ENCODE measurements around the gene MAGI2.

The MAGI2 gene

DNA sequence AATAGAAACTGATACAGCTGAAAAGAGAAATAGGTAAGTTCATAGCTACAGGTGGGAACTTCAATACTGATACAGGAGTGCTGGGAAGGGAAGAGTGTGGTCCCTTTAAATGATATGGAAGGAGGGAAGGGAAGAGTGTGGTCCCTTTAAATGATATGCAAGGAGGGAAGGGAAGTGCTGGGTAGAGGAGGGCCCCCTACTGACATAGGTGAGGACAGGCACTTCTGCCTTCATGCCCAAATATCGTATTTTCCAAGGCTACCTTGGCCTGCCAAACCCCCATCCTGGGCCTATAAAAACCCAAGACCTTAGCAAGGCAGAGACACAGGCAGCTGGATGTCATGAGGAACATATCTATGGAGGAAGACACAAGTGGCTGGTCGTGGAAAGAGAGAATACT lies 92.3 kb downstream of the MAGI2 start:
- no peak for DNase-seq

DNA sequence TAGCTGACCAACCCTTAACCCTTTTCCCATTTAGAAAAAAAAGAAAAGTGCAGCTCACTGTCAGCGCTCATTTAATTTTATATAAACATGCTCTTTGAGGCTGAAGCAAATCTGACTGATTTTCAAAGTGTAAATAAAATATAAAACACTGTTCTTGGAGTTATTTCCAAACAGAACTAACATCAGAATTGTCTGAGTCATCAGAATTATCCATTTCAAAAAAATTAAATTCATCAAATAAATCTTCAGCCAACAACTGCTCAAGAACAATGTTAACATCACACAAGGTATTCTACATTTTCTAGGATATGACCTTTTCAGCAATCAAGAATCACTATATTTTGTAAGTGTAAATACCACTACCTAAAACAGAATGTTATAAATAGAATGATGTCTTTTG lies 93.6 kb downstream of the MAGI2 start:
- no peak for DNase-seq

DNA sequence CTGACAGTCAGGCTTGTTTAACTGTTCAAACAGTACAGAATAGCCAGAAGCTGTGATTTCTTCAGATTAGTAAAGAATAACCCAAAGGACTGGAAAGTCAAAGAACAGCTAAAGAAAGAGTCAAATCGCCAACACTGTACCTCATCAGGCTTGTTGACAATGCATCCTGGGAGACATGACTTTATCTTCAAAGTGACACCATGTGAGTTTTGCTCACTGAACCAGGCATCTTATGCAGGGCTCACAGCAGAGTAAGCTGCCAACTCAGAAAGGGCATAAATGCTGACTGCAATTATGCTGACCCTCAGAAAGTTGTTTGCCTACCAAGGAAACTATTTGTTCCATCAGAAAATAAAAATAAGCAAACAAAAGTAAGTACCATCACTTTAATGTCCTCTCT lies 96.4 kb downstream of the MAGI2 start:
- no peak for DNase-seq

DNA sequence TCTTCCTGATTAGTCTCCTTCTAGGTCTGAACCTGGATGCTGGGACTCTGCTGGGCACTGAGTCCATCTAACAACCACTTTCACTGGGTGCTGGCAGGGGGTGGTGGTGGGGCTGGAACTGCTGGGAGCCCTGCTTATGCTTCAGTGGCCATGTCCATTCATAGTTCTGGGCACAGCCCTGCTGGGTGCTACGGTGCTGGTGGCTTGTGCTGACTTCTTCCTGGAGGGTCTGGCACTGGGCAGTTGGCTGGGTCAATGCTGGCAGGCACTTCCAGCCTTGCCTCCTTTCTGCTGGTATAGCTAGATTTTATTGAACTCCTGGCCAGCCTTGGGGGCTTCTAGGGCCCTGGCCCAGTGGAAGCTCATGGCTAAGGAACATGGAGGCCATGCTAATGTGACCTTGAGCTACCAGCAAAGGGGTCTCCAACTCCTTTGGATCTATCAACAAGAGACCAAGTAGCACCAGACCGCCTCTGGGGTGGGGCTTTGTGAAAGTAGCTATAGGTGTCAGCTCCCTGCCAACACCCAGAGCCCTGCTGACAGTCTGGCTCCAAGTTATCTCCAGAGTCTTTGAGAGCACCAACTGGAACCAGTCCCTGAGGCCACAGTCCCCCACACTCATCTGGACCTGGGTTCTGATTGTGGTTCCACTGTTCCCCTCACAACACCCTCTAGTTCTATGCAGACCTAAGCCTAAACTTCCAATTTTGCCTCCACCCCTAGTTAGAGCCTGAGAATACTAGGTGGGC lies 99.6 kb downstream of the MAGI2 start:
- DNase-seq, result no peak

DNA sequence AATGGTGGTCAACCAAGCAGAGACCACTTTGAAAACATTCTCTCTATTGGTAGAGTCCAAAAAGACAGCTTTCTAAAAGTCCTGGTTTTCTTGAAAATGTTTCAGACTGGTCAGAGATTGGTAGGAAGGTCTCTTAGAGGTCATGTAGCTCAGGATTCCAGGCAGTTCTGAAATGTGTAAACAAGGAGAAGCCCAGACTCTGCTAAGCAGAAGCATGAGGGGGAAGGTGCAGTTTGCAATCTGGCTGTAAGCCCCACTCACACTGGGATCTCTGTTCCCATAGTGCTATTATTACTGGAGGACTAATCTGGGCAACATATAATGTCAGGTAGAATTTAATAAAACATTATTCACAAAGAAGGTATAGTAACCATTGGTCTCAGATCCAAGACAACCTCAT lies 101.1 kb downstream of the MAGI2 start:
- no peak for DNase-seq

DNA sequence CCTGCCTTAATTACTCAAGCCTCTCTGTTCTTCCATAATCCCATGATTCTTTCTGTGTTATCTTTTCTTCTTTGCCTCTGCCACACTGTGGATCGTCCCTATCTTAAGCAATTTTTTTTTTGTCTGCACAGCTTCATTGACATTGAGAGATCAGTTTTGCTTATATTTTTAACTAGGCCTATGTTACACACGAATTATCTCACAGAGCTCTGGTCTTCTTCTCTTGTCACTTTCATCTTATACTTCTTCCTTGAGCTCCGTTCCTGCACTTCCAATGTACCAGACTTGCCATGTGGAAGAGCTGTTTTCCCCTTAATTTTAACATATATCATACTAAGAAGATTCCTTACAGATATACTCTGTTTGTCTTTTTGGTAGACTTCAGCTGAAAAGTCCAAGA lies 106.1 kb downstream of the MAGI2 start:
- DNase-seq, result no peak

DNA sequence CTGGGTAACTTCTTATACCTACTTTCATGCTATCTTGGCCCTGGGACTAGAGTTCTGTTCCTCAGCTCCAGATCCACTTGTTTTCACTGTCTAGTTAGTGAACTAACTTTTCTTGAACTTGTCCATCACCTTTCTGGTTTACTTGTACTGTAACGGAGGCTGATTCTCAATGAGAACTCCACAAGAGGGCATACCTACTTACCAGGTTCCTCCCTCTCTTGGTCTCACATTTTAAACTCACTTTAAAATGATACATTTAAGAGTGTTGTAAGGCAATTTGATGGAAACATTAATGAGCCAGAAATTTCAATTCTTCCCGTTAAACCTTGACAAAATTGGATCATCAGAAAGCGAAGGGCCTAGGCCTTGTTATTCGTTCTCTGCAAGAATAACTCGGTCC lies 111.6 kb downstream of the MAGI2 start:
- peak in 1 of 2 experiments; percentile 1 for DNase-seq

DNA sequence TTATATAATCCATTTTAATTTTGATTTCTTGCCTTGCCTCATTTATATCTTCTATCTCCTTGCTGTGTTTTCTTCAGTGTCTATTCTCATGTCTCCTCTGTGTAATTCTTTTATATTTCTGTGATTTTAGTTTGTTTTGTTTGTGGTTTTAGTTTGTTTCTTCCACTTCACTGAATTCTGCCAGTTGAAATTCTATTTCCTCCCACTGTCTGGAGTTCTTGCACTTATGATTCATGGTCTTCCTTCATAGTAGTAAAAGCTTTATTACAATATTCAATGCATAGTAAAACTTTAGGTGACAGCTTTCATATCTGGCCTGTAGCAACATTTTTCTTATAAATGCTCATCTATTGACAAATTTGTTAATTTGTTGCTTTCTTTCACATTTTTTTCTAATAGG lies 113.3 kb downstream of the MAGI2 start:
- no peak for DNase-seq

DNA sequence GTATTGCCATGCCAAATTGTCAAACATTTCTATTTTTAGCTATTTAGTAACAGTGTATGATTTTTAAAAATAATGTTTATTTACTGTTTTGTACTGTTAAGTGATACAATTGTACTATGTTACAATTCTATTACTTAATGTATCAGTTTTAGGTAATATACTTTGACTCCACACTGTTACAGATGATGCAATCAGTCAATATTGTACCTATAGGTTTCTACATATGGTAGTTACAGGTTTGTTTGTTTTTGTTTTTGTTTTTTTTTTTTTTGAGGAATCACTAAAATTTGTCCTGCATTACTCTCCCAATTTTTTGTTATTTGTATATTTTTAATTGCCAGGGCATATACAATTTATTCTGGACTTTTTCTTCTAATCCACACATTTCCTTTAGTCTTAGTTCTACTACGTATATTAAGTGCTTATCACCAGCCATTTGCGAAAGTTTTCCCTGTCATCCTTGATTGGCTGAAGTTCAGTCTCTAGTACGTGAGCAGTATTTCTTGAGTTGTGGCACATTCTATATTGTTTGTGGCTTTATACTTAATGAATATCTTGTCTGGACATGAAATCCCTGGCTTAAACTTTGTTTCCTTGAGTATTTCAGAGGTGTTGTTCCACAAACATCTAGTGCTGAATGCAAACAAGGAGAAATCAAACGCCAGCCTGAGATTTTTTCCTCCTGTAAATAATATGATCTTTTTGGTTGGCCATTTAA lies 114.1 kb downstream of the MAGI2 start:
- DNase-seq, result no peak

DNA sequence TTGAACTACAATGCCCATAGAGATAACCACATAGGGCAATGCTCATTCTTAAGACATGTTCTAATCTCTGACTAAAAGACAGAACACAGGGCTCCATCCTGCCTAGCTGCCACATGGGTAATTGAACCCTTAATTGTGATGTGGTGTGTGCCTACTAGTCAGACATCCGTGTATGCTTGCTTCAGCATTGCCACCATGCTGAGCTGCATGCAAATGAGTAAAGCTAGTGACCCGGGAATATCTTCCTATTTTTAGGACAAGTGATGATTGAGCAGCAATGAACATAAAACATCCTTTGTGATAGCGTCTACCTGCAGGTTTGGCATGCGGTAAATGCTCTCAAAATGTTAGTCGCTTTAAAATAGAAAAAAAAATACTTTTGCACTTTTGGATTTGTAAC lies 115.8 kb downstream of the MAGI2 start:
- DNase-seq, result no peak

DNA sequence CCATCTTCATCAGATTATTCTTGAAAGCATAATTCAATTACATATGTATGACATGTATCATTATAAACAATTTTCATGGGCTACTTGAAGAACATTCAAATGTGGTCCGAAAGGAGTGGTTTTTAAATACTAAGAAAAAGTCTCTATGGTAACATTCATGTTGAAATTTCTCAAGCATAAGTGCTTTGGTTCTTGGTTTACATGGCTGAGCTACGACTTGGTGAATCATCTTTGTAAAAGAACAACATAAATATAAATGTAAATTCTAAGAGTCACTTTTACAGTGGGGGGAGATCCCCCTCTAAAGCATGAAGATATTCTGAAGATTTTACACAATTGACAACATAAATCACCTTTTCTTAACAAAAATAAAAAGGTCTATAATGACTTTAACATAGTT lies 118.6 kb downstream of the MAGI2 start:
- no peak for DNase-seq

DNA sequence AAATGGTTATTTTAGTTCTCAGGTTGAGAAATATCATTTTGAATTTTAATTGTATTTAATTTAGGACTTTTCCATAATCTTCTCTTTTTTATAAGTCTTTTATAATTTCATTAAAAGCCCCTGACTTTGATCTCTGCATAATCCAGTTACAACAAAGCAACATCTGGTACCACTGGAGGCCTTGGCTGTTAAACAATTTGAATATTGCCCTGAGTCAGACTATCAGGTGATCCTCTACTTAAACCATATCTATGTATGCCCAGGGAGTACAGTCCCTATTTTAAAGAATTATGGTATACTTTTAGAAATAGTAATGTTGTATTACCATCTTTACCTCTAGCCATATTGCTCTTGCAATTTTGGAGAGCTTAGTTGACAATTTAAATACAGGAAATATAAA lies 119.1 kb downstream of the MAGI2 start:
- peak in 1 of 2 experiments; percentile 8 for DNase-seq

DNA sequence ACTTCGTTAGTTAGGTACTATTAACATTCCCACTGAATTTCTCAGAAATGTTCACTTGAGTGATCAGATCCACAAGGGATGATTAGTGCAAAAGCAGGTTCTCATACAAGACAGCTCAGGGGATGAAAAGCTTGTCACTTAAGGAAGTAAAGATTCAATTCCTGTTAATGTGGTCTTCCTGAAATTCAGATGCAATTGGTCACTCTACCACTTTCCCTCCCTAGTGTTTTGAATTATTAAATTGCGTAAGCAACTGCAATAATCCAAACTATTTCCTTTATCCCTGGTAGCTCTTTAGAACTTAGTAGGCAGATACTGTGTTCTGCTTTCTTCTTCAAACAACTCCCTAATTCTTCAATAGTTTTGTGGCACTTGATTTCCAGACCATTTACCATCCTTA lies 121.4 kb downstream of the MAGI2 start:
- DNase-seq, result no peak

DNA sequence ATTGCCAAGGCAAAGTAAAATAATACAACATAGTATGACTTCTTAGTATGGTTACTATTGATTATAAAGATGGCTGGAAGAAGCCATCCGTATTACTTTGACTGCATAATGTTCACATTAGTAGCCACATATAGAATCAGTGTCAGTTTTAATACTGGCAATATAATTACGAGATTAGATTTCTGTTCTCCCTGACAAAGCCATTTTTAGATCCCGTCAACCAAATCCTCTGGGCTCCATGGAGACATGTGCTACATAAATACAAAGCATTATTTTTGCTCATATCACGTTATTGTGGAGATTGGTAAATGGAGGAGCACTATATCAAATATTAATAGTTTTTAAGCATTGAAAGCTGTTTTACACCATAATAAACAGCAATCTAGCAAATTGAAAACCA lies 124.0 kb downstream of the MAGI2 start:
- no peak for DNase-seq

DNA sequence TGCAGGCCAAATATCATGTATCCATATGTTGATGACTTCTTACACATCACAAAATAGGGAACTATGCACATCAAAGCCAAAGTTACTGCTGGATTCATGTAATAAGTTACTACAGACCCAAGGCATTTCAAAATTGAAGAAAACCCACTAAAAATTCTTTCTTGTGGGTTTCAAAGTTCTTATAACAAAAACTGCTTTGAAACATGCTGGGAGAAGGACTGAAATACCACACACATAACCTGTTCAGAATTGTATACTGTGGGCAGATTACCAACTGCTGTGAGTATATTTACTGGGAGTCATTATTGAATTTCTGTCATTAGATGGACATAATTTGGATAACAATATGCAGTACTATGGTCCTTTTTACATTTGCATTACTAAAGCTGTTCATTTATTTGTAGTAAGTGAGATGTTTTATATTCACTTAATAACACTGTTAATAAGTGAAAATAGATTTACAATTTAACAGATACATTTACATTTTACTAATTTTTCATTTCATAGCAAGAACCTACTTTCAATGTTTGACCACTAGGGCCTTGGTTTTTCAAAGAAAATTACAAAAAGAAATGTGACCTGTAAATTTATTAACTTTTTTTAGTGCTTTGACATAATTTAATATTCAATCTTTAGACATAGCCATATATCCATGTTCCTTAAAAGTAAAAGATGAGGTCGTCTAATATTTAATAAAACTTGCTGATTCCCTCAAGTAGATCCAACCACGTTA lies 132.6 kb downstream of the MAGI2 start:
- DNase-seq, result no peak

DNA sequence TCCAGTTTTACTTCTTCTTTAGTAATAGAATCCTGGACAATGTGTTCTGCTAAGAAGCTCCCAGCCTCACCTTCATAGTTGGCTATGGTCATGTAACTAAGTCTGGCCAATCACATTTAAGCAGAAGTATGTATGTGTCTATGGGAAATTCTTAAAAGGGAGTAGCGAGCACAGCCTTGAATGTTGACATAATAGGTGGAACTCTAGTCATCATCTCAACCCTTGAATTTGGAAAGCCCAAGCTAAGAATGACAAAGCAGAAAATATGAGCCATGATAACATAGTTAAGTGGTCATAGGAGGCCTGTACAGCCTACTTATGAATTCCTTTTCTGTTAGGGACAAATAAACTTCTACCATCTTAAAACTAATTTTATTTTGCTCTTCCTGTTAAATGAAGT lies 134.1 kb downstream of the MAGI2 start:
- no peak for DNase-seq

DNA sequence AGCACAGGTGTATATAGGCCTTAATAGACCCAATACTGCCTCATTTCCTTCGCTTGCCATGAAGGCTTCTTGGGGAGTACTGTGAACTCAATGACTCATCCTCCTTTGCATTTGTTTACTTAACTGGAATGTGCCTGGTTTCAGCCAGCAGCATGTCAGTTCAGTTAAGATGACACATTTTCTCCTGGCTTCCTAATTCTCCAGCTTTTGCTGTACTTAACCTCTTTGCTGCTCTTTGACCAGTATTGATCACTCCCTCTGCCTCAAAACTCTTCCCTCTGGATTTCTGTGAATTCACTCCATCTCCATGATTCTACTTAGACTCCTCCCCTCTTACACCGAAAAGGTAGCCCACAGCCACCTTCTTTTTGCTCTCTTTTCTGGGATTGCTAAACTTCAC lies 135.7 kb downstream of the MAGI2 start:
- DNase-seq, result no peak

DNA sequence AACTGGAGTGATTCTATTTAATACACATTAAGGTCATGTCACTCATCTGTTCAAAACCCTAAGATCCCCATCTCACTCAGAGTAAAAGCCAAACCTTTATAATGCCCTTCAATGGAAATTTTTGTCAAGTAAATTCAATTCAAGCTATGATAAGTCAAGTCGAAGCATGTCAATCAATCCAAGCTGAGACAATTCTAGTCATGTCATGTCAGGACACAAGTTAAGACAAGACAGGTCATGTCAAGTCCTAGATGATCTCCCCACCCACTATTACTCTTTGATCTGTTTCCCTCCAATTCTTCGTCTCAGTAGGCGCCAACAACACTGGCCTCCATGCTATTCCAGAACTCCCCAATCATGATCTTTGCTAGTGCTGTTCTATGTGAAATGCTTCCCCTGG lies 141.4 kb downstream of the MAGI2 start:
- DNase-seq, result no peak

DNA sequence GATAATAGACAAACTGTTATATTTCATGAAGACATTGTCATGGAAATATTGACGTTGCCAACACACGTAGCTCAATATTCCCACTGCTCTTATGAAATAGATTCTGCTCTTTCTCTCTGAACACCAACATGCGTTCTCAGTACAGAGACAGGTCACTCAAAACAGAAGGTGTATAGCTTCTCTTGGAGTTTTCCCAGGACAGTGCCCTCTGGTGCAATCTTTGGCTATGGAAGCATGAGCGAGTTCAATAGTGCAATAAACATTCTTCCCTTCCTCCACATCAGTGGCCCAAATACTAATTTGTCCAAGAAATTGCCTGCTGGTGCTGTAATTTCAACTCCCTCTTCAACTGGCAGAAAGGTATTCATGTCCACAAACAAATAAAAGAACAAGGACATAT lies 145.3 kb downstream of the MAGI2 start:
- DNase-seq, result peak in 1 of 2 experiments; percentile 13

DNA sequence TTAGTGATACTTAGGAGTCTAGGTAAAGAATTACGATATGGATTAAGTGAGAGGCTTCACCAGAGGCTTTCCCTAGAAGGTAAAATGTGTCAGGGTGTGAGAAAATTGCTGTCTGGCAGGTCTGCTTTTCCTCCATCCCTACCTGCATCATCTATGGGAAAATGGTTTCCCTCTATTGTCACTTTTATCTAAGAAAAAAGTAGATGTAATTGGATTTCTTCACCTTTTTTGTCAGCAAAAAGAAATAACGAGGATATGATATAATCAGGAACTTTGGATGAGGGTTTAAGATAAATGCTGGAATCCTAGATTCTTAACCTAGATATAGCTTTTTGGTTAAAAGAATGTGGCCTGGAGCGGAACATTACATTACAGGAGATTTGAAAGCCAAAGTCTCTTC lies 146.1 kb downstream of the MAGI2 start:
- no peak for DNase-seq

DNA sequence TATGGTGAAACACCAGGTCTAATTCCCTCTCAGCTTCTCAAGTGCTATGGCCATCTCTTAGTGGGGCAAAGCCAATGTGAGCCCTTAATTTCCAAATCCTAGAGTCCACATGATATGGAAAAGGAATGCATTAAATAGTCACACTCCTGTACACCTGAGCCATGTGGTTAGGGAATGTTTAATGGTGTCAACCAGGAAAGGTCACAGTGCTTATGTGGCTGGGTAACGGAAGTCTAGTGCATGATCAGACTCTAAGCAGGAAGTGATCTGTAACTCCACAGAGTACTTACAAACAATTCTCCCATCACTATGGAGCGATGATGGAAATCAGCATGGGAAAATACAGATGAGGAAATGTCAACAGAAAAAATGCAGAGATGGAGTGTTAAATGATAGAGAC lies 148.8 kb downstream of the MAGI2 start:
- DNase-seq, result no peak

DNA sequence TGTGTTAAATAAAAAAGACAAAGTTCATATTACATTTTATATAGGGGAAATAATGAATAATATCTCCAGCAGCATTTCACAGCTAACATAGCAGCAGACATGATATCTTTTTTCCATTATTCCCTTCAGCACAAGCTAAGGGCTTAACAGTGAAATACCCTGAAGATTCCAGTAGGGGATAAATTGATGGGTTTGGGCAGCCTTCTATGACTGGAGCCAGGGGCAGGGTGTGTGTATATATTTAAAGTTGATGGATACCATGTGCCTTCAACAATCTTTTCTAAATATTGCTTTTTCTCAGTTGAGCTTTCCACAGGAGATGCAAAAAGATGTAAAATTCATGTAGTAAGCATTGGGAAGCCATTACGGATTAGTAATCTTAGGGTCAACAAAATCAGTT lies 151.2 kb downstream of the MAGI2 start:
- no peak for DNase-seq

DNA sequence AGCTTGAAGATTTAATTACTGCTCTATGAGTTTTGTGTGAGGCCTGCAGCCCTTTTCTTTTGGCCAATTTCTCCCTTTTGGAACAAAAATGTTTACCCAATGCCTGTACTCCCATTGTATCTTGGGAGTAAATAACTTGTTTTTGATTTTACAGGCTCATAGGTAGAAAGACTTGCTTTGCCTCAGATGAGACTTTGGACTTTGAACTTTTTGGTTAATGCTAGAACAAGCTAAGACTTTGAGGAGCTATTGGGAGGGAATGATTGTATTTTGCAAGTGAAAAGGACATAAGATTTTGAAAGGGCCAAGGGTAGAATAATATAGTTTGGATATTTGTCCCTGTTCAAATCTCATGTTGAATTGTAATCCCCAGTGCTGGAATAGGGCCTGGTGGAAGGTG lies 152.0 kb downstream of the MAGI2 start:
- DNase-seq, result no peak

DNA sequence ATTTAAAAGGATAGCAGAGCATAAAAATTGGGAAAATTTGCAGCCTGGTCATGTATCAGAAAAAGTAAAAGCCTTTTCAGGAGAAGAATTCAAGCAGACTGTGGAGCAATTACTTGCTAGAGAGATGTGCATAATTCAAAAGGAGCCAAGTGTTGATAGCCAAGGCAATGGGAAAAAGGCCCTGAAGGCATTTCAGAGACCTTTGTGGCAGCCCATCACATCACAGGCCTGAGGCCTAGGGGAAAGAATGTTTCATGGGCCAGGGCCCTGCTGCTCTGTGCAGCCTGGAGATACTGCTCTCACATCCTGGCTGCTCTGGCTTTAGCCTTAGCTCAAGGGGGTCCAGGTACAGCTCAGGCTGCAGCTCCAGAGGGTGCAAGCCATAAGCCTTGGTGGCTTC lies 152.9 kb downstream of the MAGI2 start:
- DNase-seq, result no peak

All from NCI-H524 (cell line).